Lower lobe of right lung (tissue), 2 donors: Measurements from ENCODE around the gene GPN1. TPM values are rescaled to one million over a fixed set of nuclear protein-coding genes. Genes with fewer than 3 reads are reported as not detected.

Source experiments
- ATAC-seq, 2 donors: fragments of 200-7000 bp; cut with Tn5 transposase; one replicate each; pipeline ENCODE4 v1.9.1; 2020 to 2022; ENCODE audit warnings: mild to moderate bottlenecking in 2 of 2, moderate library complexity in 2 of 2
- DNase-seq: peaks from one replicate; pipeline ENCODE4 v3.0.0-alpha.2; 2020
- H3K27ac ChIP-seq: fragments of 200-600 bp; one replicate; pipeline ENCODE4 v1.8.0; 2022
- H3K27me3 ChIP-seq: fragments of 200-600 bp; one replicate; pipeline ENCODE4 v1.8.0; 2022; ENCODE audit warnings: low read depth
- H3K36me3 ChIP-seq: fragments of 200-600 bp; one replicate; pipeline ENCODE4 v1.8.0; 2022; ENCODE audit warnings: mild to moderate bottlenecking
- H3K4me1 ChIP-seq: fragments of 200-600 bp; one replicate; pipeline ENCODE4 v1.8.0; 2022
- H3K4me3 ChIP-seq: fragments of 200-600 bp; one replicate; pipeline ENCODE4 v1.8.0; 2022; ENCODE audit warnings: mild to moderate bottlenecking
- H3K9me3 ChIP-seq: fragments of 200-600 bp; one replicate; pipeline ENCODE4 v1.8.0; 2022
- intact Hi-C: fragments of 100-400 bp; cut with DNase I; formaldehyde crosslinking; loops from one replicate; pipeline ENCODE4 v1.11.0; 2022
- total RNA-seq: library from RNA; stranded (reverse); fragmentation: NEBNext Ultra II Directional; extraction: Animal tissue kit (Norgen Biotek cat#: 25700); gene quantifications from one replicate; pipeline ENCODE4 v1.2.1, GENCODE V29; 2021
- TF ChIP-seq, protein P1 (sequence below): fragments of 200-600 bp; IDR thresholded peaks from one replicate; pipeline ENCODE4 v1.8.0; 2022; ENCODE audit warnings: antibody characterized with exemption, mild to moderate bottlenecking
- donor health status: DM: no; HTN: yes; CAD: no; lungs with severe emphysema.

The GPN1 gene
- total RNA-seq, 1 donor from 2014 or later: 21.9 TPM

DNA sequence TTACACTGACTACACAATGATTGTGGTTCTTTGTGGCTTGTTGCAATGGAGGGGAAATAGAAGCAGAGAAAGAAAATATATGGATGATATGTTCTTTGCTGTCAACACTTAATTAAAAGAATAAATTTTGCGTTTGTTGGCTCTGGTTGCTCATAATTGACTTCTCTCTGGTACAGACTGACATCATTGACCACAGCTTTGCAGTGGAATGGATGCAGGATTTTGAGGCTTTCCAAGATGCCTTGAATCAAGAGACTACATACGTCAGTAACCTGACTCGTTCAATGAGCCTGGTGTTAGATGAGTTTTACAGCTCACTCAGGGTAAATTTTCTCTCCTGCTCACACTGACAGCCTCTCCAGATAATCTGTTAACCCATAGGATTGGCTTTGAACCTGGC lies 9.9 kb downstream of the GPN1 start:
- no peak overlapping the region for H3K4me3 ChIP-seq
- H3K4me1 ChIP-seq: no peaks in the 10 kb centered on the region
- DNase-seq (no peak), ATAC-seq (no peak)
- H3K27me3 ChIP-seq: no peaks in the 10 kb centered on the region
- no peak overlapping the region for H3K27ac ChIP-seq
- TF ChIP-seq, protein P1, sequence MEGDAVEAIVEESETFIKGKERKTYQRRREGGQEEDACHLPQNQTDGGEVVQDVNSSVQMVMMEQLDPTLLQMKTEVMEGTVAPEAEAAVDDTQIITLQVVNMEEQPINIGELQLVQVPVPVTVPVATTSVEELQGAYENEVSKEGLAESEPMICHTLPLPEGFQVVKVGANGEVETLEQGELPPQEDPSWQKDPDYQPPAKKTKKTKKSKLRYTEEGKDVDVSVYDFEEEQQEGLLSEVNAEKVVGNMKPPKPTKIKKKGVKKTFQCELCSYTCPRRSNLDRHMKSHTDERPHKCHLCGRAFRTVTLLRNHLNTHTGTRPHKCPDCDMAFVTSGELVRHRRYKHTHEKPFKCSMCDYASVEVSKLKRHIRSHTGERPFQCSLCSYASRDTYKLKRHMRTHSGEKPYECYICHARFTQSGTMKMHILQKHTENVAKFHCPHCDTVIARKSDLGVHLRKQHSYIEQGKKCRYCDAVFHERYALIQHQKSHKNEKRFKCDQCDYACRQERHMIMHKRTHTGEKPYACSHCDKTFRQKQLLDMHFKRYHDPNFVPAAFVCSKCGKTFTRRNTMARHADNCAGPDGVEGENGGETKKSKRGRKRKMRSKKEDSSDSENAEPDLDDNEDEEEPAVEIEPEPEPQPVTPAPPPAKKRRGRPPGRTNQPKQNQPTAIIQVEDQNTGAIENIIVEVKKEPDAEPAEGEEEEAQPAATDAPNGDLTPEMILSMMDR: no peak
- no peaks in the 10 kb centered on the region for H3K9me3 ChIP-seq
- peaks cover 97% of the 10 kb centered on the region for H3K36me3 ChIP-seq
- intact Hi-C loops: no loop called here

DNA sequence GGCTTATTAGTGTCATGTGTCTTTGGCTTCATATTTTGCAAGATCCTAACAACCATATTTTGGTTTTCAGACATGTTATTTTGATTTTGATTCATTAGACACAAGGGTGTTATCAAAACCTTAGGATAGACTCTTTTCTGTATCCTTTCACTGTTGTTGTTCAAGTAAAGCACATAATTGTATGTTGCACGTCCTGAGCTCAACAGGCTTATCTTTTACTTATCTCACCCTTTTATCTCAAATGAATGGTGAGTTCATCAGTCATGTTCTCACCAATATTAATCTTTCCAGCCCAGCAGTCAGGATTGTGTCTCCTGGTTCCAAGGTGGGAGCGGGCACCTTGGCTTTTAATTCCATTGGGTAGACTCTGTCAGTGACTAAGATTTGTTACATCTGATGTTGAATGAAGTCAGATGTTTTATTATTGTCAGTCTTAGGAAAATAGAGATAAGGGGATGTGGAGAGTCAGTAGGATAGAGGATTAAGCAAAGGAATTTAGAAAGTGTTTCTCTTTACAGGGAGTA lies 11.9 kb downstream of the GPN1 start:
- intact Hi-C loops: no loop called here
- no peaks in the 10 kb centered on the region for H3K27me3 ChIP-seq
- H3K4me1 ChIP-seq: no peaks in the 10 kb centered on the region
- no peaks in the 10 kb centered on the region for H3K9me3 ChIP-seq
- no peak overlapping the region for H3K27ac ChIP-seq
- no peak overlapping the region for H3K4me3 ChIP-seq
- TF ChIP-seq, protein P1: no peak
- no peak for DNase-seq
- H3K36me3 ChIP-seq: peaks cover 97% of the 10 kb centered on the region
- no peak for ATAC-seq

DNA sequence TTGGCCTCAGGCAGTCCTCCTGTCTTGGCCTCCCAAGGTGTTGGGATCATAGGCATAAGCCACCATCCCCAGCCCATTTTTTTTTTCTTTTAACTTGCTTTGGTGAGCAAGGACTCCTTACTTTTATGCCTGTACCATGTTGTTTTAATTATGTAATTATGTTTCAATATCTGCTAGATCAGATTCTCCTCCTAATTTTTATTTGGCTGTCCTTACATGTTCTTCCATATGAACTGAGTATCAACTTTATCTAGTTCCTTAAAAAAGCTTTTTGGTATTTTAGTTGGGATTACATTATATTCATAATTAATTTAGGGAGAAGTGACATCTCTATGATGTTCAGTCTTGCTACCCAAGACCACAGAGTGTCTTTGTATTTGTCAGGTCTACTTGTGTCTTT lies 16.3 kb downstream of the GPN1 start:
- intact Hi-C loops: no loop called here
- Histone ChIP-seq H3K4me1 (no peaks in the 10 kb centered on the region), H3K36me3 (peaks cover 95% of the 10 kb centered on the region), H3K27me3 (no peaks in the 10 kb centered on the region), H3K9me3 (no peaks in the 10 kb centered on the region), H3K27ac (no peak overlapping the region), H3K4me3 (no peak overlapping the region)
- DNase-seq: no peak
- ATAC-seq: no peak
- TF ChIP-seq, protein P1: no peak

DNA sequence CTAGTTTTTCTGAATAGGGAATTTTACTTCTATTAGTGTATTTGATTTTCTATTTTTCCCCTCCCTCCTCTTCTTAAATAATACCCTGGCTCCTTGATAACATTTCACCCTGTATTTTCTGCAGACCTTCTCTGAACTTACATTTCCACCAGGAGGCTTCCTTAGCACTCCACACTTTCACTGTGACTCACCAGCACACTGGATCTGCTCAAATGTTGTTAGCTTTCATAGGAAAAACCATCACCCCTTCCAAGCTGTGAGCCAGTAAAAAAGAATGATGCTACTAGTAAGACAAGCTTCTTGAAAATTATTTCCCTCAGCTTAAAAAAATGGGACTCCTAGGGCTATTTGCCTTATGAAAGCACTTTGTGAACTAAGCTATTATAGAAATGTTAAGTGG lies 18.4 kb downstream of the GPN1 start:
- H3K36me3 ChIP-seq: peaks cover 95% of the 10 kb centered on the region
- TF ChIP-seq, protein P1: no peak
- no peak overlapping the region for H3K27ac ChIP-seq
- no peaks in the 10 kb centered on the region for H3K4me1 ChIP-seq
- H3K27me3 ChIP-seq: no peaks in the 10 kb centered on the region
- no peak overlapping the region for H3K4me3 ChIP-seq
- intact Hi-C loops: no loop called here
- H3K9me3 ChIP-seq: no peaks in the 10 kb centered on the region
- no peak for ATAC-seq
- DNase-seq: no peak

DNA sequence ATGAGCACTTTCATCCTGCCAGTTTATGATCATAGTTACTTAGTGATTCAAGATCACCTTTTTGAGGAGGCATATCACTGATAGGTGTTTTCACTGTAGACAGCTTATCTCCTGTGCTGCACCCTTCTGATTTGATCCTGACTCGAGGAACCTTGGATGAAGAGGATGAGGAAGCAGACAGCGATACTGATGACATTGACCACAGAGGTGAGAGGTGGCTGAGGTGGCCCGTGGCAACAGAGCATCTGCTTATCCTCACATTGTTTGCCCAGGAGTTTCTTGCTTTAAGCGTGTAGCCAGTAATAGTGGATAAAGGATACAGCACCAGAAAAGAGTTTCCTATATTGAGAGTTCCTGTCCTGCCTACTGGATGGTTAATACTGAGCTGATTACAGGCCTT lies 18.9 kb downstream of the GPN1 start:
- Histone ChIP-seq H3K4me1 (no peaks in the 10 kb centered on the region), H3K27me3 (no peaks in the 10 kb centered on the region), H3K4me3 (no peak overlapping the region), H3K27ac (no peak overlapping the region), H3K36me3 (peaks cover 95% of the 10 kb centered on the region), H3K9me3 (no peaks in the 10 kb centered on the region)
- intact Hi-C loops: no loop called here
- no peak for DNase-seq
- ATAC-seq: no peak
- TF ChIP-seq, protein P1: no peak

DNA sequence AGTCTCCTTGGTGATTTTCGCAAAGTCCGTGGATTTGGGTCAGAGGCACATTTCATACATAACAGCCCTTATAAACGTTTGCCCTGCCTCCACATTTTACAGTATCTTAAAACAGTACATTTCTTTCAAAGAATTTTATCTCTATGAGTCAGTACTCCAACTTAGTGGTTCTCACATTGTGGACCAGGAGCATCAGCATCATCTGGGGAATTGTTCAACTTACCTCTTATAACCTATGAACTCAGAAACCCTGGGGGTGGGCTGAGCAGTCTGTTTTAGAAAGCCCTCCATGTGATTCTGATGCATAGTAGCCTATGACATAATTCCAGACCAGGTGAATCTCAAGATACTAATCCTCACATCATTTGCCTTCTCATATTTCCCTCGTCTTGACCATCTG lies 22.2 kb downstream of the GPN1 start:
- Histone ChIP-seq H3K4me1 (no peaks in the 10 kb centered on the region), H3K4me3 (no peak overlapping the region), H3K9me3 (no peaks in the 10 kb centered on the region), H3K27me3 (no peaks in the 10 kb centered on the region), H3K36me3 (peaks cover 98% of the 10 kb centered on the region), H3K27ac (no peak overlapping the region)
- TF ChIP-seq, protein P1: no peak
- ATAC-seq (no peak), DNase-seq (no peak)
- intact Hi-C loops: no loop called here
